GM21515 (cell line): Measurements from ENCODE around the gene RGS17.
"Not testable (repeated sequence)": the region's sequence is repeated elsewhere in the genome, so short reads cannot be mapped to it uniquely, and the experiment has no call there.

Source experiments
- ATAC-seq: cut with Tn5 transposase; IDR thresholded peaks from one replicate; pipeline ENCODE4 v1.9.1; 2021; ENCODE audit not compliant: unreplicated experiment

The RGS17 gene

DNA sequence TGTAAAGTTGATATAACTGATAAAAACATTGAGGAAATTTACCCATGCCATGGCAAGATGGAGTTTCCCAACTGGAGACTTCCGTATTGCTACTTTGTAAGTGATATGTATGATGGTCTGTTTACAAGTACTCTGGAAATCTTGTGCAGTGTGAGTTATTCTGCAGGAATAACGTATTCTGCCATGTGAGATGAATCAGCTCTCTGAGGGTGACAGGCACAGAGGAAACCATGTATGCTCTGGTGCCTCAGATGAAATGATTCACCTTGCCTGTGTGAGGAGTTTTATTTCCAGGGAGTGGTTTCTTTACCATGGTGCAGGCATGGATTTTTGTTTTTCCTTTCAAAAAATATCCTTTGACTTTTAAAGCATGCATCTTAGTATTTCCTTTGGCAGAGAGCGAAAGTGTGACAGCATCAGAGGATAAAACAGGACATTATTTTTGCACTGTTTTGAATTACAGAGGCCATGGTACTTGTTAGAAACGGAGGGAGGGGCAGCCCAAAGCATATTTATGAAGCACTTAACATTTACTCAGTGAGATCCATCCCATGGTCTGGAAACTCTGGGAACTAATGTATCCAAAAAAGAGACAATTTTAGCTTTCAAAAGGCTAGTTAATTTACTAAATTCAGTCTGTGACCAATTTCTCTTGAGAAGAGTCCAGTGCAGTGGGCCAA, 92.6 kb downstream of the RGS17 start:
- ATAC-seq = no peak

DNA sequence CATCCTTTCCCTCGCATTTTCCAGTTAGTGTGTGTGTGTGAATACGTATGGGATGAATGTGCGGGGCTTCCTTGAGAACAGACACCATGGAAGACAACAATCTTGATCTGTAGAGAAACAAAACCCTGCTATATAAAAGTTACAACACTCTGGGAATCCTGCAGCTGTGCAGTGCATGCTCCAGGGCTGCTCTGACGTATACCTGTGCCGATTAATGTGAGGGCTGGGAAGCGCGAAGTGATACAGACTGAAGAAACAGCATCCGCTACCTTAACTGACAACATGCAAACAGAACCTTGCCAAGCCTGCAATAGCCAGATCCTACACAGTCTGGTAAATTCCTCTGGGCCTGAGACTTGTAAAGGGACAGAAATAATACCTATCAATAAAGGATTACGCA, 96.9 kb downstream of the RGS17 start:
- ATAC-seq = no peak

DNA sequence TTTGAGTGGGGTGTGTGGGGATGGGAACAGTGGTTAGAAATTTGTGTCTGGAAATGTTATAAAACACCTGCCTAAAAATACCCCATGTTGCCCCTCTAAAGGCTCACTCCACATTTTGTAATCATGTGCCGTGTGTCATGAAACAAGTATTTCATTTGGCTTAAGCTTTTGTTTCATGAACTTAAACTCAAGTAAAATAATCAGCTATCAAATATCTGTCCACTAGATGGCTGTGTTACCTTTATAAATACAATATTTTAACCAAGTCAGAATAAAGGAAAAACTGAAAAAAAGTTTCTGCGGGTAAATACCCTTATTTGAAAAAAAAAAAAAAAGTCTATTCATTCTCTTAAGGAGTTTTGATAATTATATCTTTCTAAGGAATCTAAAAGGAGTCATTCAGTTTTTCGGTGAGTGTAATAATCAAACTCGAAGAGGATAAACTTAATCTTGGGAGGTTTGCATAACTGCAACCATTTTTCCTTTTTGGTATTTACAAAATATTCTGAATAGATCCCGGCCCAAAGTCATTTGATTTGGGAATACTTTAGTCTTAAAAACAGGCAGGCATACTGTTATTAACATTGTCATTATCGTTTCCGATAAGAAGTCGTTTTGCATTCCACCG, 98.7 kb downstream of the RGS17 start:
- no peak for ATAC-seq

DNA sequence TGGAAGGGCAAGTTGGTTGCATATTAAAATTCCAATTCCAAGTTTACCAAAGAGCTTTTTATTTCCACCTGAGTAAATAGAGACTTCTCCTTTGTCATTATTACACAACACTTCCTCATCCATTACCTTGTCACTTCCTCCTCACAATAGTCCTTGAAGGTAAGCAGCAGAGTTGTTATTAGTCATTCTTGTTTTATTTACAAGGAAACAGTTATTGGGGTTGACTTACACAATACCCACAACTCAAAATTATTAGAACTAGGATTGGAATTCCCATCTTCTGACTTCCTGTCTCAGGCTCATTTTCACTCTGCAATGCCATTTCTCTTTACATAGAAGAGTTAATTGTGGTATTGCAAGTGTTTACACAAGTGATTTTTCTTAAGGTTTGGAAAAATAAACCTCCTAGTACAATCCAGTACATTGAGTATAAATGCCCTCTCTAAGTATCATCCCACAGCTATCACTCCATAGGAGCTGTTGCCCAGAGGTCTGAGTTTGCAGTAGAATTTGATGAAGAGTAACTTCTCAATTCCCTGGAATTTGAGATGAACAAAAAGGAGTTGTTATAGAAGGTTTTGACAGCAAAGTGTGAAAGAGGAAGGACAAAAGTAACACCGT, 99.6 kb downstream of the RGS17 start:
- no peak for ATAC-seq

DNA sequence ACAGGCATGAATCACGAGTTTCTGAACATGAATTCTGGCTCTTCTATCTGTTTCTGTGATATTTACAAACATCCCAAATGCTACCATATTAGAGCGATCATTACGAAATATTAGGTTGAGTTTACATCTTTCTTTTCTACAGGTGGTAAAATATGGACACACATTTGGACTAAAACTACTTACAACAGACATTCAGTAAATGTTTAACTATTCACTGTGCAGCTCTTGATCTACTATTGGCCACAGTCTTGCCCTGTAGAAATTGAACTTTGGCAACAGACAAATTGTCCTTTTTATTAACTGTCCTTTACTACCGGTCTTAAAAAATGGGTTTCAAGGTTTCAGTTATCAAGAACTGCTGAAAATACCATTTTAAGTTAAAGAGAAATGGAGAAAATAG, 102.1 kb downstream of the RGS17 start:
- ATAC-seq = no peak

DNA sequence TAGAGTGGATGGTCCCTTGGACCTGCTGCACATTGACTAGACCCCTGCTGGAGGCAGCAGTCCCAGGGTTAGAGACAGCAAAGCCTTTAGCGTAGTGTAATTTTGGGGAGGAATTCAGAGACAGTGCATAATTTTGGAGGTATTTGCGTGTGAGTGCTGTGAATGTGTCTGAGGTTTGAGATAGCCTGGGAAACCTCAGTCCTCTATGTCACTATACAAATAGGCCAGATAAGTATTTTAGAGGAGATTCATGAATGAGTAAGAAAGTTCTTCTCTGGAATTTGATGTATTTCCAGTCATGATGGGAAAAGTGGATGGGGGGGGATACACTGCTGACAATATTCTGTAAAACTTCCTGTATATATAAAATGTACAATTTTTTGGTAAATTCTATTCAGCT, 102.8 kb downstream of the RGS17 start:
- ATAC-seq = no peak

DNA sequence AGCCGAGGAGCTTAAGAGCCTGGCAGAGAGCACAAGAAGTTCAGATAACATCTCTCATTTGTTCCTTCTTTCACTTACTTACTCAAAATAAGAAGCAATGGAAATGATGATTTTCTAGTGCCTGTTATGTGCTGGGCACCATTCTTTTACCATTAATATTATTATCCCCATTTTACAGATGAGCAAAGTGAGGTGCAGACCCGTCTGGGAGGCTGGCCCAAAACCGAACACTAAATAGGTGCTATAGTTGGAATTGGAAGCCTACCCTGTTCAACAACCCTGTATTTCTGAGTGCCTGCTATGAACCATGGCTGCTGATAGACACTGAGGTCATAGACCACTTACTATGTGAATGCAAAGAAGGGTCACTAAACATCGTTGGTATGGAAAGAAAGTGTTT, 103.6 kb downstream of the RGS17 start:
- ATAC-seq = no peak

DNA sequence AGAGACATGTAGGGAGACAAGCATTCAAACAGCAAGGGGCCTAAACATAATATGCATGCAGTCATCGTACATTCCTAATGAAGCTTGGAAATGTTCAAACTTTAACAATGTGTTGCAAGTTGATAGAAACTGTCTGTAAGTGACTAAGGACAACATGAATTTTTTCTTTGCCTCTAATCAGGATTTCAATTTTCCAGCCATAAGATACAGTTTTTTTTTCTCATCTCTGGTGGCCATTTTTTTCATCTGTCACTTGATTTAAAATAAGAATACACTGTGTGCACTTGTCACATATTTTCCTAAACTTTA, 106.4 kb downstream of the RGS17 start:
- peak; percentile 22 for ATAC-seq

DNA sequence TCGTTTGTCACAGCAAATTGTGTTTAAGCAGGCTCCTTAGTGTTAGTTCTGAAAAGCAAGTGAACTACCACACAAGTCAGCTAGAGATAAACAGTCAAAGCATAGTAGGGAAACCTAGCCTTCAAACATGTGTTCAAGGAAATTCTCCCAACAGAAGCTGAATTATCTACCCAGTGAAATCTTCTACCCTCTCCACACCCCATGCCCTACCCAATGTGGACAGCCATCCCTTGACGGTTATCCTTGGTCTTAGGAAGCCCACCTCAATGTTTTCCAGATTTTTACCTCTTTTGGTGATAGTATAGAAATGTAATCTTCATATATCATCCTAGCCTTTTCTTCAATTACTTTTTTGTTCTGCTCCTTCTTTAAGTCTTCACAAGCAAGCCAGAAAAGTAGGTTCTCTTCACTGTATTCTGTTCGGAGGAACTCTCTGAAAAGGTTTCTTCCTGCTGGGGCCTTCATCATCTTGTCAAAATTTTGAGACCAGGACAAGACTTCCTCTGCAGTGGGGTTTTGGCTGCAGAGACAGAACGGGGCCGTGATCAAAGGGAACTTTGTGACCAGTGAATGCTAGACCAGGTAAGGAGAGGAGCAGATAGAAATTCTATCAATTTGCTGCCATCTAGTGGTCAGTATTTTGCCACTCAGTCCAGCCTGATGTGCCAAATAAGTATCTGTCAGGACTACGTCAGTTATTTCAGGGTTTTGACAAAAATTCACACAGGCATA, 106.9 kb downstream of the RGS17 start:
- ATAC-seq = peak; percentile 99

DNA sequence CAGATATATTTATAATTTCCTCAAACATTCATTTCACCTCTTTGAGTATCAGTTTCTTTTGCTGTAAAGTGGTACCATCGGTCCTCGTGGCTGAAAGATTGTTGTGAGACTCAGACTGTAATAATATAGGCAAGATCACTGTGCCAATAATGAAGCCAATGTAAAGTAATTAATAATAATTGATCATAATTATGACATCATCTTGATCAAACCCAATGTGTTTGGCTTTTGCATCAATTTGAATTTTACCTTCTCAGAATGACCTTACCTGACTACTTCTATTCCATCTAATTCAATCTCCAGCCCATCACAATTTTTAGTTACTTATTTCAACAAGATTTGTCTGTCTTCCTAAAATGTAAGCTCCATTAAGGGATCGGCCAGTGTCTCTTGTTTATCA, 112.7 kb downstream of the RGS17 start:
- no peak for ATAC-seq

DNA sequence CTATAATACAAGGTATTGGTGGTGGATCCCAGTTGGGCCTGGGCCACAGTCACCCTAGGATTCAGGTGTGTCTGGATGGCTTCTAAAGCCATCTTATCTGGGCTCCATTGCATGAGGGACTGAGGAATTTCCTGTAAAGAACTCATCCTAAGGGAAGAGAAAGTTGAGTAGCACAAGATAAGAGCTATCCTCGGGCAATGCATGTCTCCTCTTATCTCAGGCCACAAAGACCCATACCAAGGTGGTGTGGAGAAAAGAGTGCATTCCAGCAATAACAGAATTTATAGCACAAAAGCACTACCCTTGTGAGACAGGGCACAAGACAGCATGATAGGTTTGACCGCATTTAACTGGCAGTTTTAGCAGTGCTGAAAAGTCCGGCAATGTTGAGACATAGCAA, 114.2 kb downstream of the RGS17 start:
- ATAC-seq = no peak

DNA sequence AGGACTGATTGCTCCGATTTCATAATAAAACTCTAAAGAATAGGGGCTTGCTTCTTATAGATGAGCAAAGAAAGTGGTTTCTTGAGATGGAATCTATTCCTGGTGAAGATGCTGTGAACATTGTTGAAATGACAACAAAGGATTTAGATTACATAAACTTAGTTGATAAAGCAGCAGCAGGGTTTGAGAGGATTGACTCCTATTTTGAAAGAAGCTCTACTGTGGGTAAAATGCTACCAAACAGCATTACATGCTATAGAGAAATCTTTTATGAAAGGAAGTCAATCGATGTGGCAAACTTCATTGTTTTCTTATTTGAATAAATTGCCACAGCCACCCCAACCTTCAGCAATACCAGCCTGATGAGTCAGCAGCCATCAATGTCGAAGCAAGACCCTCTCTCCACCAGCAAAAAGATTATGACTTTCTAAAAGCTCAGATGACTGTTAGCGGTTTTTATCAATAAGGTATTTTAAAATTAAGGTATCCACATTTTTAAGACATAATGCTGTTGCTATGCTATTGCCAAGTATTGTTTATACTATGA, 115.9 kb downstream of the RGS17 start:
- no peak for ATAC-seq

DNA sequence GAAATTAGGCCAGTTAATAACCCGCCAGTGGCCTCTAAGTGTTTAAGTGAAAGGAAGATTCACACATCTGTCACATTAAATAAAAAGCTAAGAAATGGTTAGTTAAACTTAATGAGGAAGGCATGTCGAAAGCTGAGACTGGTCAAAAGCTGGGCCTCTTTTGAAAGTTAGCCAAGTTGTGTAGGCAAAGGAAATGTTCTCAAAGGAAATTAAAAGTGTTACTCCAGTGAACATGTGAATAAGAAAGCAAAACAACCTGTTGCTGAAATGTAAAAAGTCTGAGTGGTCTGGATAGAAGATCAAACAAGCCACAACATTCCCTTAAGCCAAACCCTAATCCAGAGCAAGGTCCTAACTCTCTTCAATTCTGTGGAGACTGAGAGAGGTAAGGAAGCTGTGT, 117.6 kb downstream of the RGS17 start:
- ATAC-seq = no peak

DNA sequence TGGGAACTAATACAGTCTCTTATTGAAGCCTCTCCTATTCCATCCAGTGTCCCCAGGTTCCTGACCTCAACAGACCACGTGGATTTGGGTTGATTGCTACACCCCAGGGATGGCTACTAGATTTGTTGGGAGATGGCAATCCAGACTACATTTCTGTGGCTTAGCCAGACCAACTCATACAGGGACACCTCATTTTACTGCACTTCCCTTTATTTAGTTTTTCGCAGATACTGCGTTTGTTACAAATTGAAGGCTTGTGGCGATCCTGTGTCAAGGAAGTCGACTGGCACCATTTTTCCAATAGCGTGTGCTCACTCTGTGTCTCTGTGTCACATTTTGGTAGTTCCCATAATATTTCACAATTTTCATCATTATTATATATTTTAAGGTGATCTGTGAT, 118.2 kb downstream of the RGS17 start:
- ATAC-seq = no peak

DNA sequence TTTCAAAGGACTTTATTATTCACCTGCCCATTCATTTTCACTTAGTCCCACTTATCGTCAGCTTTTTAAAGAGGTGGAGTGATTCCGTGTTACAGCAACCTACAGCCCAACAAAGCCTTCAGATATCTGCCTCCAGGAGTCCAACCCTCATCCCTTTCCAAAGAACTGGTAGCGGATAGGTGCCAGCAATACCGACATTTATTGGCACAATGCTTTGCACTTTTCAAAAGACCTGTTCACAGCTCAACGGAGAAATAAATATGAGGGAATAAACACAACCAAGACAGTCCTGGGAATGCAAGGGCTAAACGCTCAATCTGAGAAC, 127.8 kb downstream of the RGS17 start:
- peak; percentile 3 for ATAC-seq

DNA sequence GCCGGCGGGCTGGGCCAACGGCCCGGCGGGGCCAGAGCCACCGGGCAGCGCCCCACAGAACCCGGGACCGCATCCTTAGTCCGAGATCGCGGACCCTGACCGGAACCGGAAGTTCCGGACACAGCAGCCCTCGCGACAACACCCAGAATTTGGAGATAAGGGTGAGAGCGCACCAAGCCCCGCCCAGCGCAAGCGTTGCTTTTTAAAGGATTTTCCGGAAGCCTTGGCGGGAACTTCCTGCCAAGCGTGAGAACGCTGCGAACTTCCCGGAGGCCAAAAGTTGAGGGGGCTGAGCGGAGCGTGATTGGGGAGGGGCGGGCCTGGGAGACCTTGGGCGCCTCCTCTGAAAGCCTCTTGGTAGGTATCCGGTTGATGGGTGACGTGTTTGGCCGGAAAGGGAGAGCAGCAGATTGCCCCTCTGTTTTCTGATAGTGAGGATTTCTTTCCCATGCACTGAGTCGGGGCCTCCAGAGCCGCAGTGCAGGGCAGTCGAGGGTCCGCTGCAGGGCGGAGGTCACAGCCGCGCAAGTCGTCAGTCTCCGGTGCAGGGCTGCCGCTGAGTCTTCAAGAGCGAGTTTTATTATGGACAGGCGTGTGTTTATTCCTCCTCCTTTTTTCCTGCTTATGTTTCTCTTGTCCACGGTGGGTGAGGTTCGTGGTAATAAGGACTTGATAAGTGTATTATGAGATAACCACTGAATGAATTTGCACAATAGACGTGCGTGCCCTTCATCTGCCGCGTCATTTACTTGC, 128.3 kb downstream of the RGS17 start, which contains the start of gene MTRF1L:
Gene MTRF1L, minus strand, starts transcription at position 97 of the 753 bp plus-strand sequence. Its CDS starts 24 bp downstream, at position 73.
- peak; percentile 93 for ATAC-seq

DNA sequence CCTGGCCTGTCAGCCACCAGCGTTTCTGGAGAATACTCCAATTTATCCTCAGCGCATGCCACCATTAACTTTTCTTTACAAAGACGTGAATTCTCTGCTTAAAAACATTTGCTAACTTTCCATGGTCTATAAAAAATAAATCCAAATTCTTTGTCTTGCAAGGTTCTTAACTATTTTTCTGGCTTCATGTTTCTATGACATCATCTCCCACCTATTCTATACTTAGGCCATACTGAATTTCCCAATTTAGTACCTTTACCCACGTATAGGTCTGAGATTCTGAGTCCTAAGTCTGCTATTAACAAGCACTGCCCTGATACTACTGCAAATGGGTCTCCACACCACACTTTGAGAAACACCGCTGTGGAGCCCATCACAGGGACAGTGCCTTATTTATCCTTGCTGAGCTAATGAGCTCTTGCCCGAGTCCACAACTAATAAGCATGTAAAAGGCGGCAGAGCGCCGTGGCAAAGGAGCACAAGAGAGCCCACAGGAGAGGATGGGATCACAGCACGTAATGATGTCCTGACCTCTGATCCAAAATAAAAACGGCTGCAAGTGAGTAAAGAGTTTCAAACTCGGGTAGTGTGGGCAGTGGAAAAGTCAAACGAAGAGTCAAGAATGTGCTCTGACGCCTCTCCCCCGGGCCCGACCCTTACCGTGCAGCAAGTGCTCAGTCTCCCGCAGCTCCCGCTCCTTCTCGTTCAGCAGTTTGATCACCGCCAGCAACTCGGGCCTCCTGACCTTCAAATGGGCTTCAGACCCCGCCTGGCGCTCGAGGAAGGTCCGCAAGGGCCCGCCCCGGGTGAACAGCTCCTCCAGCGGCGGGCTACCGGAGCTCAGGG, 129.1 kb downstream of the RGS17 start:
- ATAC-seq = peak; percentile 20

DNA sequence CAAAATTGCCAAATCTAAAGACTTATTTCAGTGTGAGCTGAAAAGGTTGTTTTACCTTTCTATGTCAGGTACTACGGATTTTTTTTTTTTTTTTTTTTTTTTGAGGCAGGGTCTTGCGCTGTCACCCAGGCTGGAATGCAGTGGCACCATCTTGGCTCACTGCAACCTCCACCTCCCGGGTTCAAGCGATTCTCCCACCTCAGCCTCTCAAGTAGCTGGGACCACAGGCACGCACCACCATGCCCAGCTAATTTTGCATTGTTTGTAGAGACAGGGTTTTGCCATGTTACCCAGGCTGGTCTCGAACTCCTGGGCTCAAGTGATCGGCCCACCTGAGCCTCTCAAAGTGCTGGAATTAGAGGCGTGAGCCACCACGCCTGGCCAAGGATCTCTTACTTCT, 130.3 kb downstream of the RGS17 start:
- ATAC-seq = not testable (repeated sequence)

DNA sequence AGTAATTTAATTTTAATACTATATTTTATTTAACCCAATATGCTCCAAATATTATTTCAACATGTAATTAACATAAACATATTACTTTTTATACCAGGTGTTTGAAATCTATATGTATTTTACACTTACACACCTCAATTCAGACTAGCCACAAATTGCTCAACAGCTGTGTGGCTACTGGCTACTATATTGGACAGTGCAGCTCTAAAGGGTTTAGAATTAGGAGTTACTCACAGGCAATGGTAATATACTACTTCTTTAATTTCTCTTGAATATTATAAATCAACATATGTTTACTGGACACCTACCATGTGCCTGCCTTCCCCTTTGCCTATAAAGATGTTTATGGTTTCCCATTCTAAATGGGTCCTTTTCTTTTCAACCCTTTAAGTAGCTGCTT, 130.8 kb downstream of the RGS17 start:
- no peak for ATAC-seq

DNA sequence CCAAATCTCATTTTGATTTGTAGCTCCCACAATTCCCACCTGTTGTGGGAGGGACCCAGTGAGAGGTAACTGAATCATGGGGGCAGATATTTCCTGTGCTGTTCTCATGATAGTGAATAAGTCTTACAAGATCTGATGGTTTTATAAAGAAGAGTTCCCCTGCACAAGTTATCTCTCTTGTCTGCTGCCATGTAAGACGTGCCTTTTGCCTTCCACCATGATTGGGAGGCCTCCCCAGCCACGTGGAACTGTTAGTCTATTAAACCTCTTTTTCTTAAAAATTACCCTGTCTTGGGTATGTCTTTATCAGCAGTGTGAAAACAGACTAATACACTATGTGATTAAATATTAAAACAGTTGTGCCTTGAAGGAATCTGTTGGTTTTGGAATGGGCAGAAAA, 131.5 kb downstream of the RGS17 start:
- not testable (repeated sequence) for ATAC-seq
